Activated T-cell treated with anti-CD3 and anti-CD28 coated beads, Interleukin-2, amount 50 U/mL, for 72 hours (primary cell): ENCODE measurements around the gene FLVCR1. TPM values are rescaled to one million over a fixed set of nuclear protein-coding genes. Genes with fewer than 3 reads are reported as not detected.
A peak's percentile ranks its signal among the peaks of the same experiment; 100 is the strongest.
"Not testable (repeated sequence)": the region's sequence is repeated elsewhere in the genome, so short reads cannot be mapped to it uniquely, and the experiment has no call there.

ENCODE experiments used
- ATAC-seq, 2 donors: fragments of 150-1000 bp; cut with Tn5 transposase; replicated peaks in 1 of 2; 2 replicates each; pipeline ENCODE4 v1.10.0; 2021; ENCODE audit warnings: moderate library complexity in 2 of 2, mild to moderate bottlenecking in 1 of 2
- DNase-seq, 2 donors: peaks; one replicate each; pipeline ENCODE4 v3.0.0; 2021 to 2022; ENCODE audit warnings: mixed read lengths in 1 of 2
- H3K27ac Mint-ChIP-seq: one replicate; pipeline ENCODE4 v1.8.0; 2022; ENCODE audit warnings: mild to moderate bottlenecking, moderate library complexity, mixed read lengths
- H3K27me3 Mint-ChIP-seq: one replicate; pipeline ENCODE4 v1.8.0; 2022; ENCODE audit warnings: low read depth, mixed read lengths
- H3K36me3 Mint-ChIP-seq, 2 donors: one replicate each; pipeline ENCODE4 v1.8.0; 2022; ENCODE audit warnings: mixed read lengths in 2 of 2, mild to moderate bottlenecking in 1 of 2; ENCODE audit not compliant: insufficient read depth in 2 of 2
- H3K4me1 Mint-ChIP-seq: one replicate; pipeline ENCODE4 v1.8.0; 2022; ENCODE audit warnings: low read depth, mixed read lengths
- H3K4me3 Mint-ChIP-seq, 2 donors: one replicate each; pipeline ENCODE4 v1.8.0; 2022; ENCODE audit warnings: mild to moderate bottlenecking in 2 of 2, mixed read lengths in 2 of 2, moderate library complexity in 2 of 2
- H3K9me3 Mint-ChIP-seq, 2 donors: one replicate each; pipeline ENCODE4 v1.8.0; 2022; ENCODE audit warnings: mixed read lengths in 2 of 2
- total RNA-seq, 2 donors: library from RNA; stranded (reverse); gene quantifications; one replicate each; pipeline ENCODE4 v1.2.3, GENCODE V29; 2022

FLVCR1 gene
- total RNA-seq, result 10 to 100 TPM in 1 of 2 donors, 1 to 10 TPM in 1; 9.5 to 15.7 TPM

DNA sequence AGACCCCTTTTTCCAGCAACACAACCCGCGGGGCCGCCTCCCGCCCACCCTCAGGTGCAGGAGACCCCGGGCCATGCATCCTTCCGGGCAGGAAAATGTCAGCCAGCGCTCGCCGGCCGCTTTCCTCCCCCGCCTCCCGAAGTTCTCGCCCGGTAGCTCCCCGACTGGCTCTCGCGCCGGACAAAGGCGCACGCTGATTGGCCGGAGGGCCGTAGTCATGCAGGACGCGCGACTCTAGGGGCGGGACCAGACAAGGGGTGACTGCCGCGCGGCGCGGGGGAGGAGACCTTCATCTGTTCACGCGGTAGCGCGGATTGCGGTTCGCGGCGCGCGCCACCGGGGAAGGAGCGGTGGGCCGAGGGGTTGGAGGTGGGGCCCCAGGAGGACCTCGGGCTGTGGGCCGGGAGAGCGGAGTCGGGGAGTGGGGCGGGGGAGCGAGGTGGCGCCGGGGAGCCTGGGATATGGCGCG lies at the start of gene FLVCR1:
Gene FLVCR1 (plus strand): TSS at position 284 of the 469 bp plus-strand sequence. CDS start 178 bp downstream, at position 462.
- Mint-ChIP-seq H3K27me3 (no peaks in the 10 kb centered on the region), H3K9me3 (no peaks in the 10 kb centered on the region), H3K27ac (peak within 1 kb of the TSS; percentile 54), H3K4me3 (peak within 1 kb of the TSS in 1 of 2 donors; percentile 62), H3K4me1 (peaks cover 33% of the 10 kb centered on the region), H3K36me3 (peaks cover 0 to 6% of the 10 kb centered on the region in 2 donors)
- peak; percentile 96 to 98 for DNase-seq
- ATAC-seq, result peak; percentile 99

DNA sequence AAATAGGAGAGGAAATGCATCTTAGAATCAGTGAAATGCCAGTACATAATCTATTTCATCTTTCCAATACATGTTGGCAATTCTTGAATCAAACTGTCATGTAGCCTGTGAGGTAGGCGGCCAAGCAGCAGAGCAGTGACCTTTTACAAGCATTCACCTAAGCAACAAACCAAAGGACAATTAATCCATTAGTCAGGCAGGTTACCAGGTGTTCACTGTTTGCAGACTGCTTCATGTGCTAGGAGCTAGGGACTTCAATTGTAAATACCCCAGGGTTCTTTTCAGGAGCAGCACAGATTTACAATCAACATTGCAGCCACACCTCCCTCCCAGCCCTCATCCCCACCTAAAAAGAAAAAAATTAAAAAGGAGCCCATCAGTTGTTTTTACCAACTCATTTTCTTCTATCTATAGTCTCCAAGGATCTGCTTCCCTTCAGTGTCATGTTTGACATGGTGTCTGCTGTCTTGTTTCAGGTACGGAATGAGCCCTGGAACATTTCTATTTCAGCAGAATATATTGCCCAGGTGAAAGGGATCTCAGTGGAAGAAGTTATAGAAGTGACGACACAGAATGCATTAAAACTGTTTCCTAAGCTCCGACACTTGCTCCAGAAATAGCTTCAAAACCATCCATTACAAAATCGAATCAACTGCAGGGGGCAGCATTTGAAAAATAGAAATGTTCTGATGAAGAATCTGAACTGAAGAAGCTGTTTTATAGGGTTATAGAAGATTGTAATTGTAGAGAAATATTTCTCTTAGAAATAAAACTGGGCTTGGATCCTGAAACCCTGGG lies 43.3 kb upstream of the FLVCR1 start:
- H3K4me1 Mint-ChIP-seq, result peaks cover 5% of the 10 kb centered on the region
- no peaks in the 10 kb centered on the region for H3K9me3 Mint-ChIP-seq
- H3K4me3 Mint-ChIP-seq, result no peak overlapping the region
- H3K36me3 Mint-ChIP-seq, result peaks cover 0 to 2% of the 10 kb centered on the region in 2 donors
- ATAC-seq (no peak), DNase-seq (no peak)
- H3K27me3 Mint-ChIP-seq, result peaks cover 3% of the 10 kb centered on the region
- no peak overlapping the region for H3K27ac Mint-ChIP-seq

DNA sequence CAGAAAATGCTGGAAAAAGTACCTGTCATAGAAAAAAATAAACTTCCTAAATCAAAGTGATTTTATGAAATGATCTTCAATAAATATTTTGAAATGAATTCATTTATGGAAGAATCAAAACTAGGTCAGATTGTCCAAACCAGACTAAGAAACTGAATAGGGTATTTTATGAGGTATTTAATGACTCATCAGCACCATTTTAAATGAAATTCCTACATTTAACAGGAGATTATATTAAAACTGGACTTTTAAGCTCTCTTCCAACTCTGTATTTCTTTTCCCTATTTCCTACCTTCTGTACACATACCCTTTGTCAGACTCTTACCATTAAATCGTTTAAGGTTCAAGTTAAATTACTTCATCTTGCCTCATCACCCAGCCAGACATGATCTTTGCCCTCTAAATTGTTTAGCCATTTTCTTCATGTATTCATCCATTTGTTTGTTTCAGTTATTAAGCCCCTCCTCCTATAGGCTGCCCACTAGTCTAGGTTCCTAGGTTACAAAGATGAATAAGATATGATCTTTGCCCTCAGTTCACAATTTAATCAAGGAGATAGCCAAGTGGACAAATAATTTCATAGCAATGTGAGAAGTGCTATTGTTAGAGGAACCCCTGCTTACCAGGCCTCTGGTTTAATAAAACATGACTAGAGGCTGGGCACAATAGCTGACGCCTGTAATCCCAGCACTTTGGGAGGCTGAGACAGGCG lies 41.4 kb upstream of the FLVCR1 start:
- Mint-ChIP-seq H3K4me1 (peaks cover 11% of the 10 kb centered on the region), H3K9me3 (no peaks in the 10 kb centered on the region), H3K27me3 (peaks cover 5% of the 10 kb centered on the region), H3K36me3 (peaks cover 0 to 2% of the 10 kb centered on the region in 2 donors), H3K4me3 (no peak overlapping the region), H3K27ac (no peak overlapping the region)
- DNase-seq (no peak), ATAC-seq (no peak)

DNA sequence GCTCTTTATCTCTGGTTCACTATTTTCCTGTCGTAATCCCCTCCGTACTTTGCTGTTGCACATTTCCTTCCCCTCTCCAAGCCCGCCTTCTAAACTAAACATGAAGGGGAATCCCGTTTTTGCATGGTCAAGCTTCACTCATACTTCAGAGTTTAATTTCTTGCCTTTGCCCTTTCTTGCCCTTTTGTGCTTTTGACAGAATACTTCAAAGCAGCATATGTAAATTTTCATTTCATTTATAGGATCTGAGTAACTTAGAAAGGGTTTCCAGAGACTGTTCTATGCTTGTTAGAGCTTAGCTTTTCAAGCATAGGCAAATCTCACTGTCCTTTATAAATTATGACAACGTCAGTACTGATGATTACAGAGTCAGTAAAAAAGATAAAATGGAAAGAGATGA lies 38.3 kb upstream of the FLVCR1 start:
- no peak for ATAC-seq
- Mint-ChIP-seq H3K36me3 (peaks cover 3 to 6% of the 10 kb centered on the region in 2 donors), H3K27me3 (peaks cover 5% of the 10 kb centered on the region), H3K4me1 (peaks cover 11% of the 10 kb centered on the region), H3K9me3 (peaks cover 1 to 3% of the 10 kb centered on the region in 2 donors), H3K27ac (no peak overlapping the region), H3K4me3 (peak overlapping the region in 1 of 2 donors; percentile 2)
- no peak for DNase-seq

DNA sequence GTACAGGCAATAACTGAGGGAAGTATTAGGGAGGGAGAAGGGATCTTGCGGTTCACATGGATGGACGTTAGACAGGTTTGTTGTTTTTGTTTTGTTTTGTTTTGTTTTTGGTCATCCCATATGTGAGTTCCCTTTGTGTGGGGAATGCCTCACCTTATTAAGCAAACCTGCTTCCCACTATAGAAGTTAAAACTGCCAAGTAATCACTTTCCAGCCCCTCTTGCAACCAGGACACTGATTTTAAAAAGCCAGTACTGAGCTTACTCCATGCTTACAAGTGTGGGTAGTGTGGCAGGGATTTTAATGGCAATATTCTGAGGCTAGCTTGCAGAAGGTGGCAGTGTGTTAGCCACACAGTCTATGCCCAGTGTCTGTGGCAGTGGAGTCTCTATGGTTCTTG lies 37.1 kb upstream of the FLVCR1 start:
- peaks cover 11% of the 10 kb centered on the region for H3K4me1 Mint-ChIP-seq
- H3K9me3 Mint-ChIP-seq, result peaks cover 5 to 8% of the 10 kb centered on the region in 2 donors
- H3K27me3 Mint-ChIP-seq, result peaks cover 5% of the 10 kb centered on the region
- no peak overlapping the region for H3K4me3 Mint-ChIP-seq
- DNase-seq (no peak), ATAC-seq (no peak)
- no peak overlapping the region for H3K27ac Mint-ChIP-seq
- peaks cover 10 to 14% of the 10 kb centered on the region in 2 donors for H3K36me3 Mint-ChIP-seq

DNA sequence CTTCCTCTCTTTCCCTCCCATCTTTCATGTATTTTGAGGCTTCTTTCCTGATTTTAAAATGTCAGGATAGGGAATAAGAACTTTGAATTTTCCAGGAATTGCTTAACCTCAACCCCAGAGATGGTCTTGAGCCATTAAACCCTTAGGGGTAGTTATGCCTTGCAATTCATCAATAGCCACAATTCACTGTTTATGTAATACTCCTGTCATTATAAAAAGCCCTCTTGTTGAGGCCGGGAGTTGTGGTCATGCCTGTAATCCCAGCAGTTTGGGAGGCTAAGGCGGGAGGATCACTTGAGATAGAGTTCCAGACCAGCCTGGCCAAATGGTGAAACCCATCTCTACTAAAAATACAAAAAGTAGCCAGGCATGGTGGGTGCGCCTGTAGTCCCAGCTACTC lies 35.1 kb upstream of the FLVCR1 start:
- Mint-ChIP-seq H3K9me3 (peaks cover 14% of the 10 kb centered on the region in 2 donors), H3K4me1 (peaks cover 11% of the 10 kb centered on the region), H3K4me3 (no peak overlapping the region), H3K27ac (no peak overlapping the region), H3K27me3 (peaks cover 15% of the 10 kb centered on the region), H3K36me3 (peaks cover 16 to 22% of the 10 kb centered on the region in 2 donors)
- no peak for DNase-seq
- ATAC-seq, result no peak

DNA sequence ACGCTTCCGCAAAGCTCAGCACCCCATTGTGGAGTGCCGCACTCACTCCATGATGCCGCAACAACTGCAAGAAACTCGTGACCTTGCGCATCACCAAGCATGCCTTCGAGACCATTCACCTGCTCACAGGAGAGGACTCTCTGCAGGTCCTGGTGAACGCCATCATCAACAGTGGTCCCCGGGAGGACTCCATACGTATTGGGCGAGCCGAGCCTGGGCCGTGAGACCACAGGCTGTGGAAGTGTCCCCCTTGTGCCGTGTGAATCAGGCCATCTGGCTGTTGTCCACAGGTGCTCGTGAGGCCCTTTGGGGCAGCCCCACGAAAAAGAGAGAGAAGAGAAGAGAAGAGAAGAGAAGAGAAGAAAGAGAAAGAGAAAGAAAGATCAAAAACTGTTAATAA lies 33.9 kb upstream of the FLVCR1 start:
- ATAC-seq (no peak), DNase-seq (no peak)
- Mint-ChIP-seq H3K36me3 (peaks cover 16 to 22% of the 10 kb centered on the region in 2 donors), H3K27ac (no peak overlapping the region), H3K9me3 (peaks cover 14% of the 10 kb centered on the region in 2 donors), H3K4me1 (peaks cover 11% of the 10 kb centered on the region), H3K27me3 (peaks cover 15% of the 10 kb centered on the region), H3K4me3 (no peak overlapping the region)

DNA sequence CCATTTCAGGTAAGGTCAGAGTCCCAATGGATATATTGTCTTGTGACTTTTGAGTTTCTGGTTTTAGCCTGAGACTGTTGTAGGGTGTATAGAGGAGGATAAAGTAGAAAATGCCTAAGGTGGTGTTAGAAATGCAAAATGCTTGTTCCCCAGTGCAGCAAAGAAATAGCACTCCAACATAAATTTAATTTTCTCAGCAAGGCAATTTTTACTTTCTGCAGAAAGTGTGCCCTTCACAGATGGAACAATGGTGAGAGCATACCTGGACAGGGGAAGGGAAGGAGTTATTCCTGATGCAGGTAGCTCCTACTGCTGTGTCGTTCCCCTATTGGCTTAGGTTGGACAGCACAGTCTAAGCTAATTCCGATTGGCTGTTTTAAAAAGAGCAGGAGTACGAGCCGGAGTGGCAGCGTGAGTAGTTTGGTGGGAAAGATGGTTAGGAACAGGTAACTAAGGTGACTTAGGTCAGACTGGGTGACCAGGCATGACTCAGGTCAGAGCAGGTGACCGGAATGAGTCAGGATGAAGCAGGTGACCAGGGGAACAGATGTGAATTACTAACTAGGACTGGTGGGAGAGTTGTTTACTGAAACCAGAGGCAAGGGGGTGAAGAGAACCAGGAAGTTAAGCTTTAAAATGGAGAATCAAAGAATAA lies 32.1 kb upstream of the FLVCR1 start:
- DNase-seq (no peak), ATAC-seq (no peak)
- Mint-ChIP-seq H3K27ac (no peak overlapping the region), H3K27me3 (peaks cover 10% of the 10 kb centered on the region), H3K4me1 (no peaks in the 10 kb centered on the region), H3K4me3 (no peak overlapping the region), H3K9me3 (peaks cover 14% of the 10 kb centered on the region in 2 donors), H3K36me3 (peaks cover 16 to 22% of the 10 kb centered on the region in 2 donors)

DNA sequence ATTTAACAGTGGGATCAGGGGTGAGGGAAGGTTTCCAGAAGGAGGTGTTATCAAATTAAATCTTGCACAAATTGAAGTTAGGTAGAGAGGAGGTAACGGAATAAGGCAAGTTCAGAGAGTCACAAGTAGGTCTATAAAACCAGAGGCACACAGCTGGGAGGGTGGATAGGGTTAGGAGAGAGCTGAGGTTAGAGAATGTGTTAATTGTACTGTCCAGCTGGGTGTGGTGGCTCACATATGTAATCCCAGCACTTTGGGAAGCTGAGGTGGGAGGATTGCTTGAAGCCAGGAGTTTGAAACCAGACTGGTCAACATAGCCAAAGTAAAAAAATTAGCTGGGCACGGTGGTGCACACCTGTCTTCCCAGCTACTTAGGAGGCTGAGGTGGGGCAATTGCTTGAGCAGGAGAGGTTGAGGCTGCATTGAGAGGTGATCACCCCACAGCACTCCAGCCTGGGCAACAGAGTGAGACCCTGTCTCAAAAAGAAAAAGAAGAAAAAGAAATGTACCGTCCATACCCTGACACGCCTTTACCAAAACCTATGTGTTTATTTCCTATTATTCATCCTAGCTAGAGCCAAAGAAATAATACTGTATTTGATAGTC lies 30.8 kb upstream of the FLVCR1 start:
- H3K4me1 Mint-ChIP-seq, result no peaks in the 10 kb centered on the region
- peaks cover 16 to 22% of the 10 kb centered on the region in 2 donors for H3K36me3 Mint-ChIP-seq
- H3K27ac Mint-ChIP-seq, result no peak overlapping the region
- DNase-seq (no peak), ATAC-seq (no peak)
- no peak overlapping the region for H3K4me3 Mint-ChIP-seq
- peaks cover 14% of the 10 kb centered on the region in 2 donors for H3K9me3 Mint-ChIP-seq
- peaks cover 19% of the 10 kb centered on the region for H3K27me3 Mint-ChIP-seq

DNA sequence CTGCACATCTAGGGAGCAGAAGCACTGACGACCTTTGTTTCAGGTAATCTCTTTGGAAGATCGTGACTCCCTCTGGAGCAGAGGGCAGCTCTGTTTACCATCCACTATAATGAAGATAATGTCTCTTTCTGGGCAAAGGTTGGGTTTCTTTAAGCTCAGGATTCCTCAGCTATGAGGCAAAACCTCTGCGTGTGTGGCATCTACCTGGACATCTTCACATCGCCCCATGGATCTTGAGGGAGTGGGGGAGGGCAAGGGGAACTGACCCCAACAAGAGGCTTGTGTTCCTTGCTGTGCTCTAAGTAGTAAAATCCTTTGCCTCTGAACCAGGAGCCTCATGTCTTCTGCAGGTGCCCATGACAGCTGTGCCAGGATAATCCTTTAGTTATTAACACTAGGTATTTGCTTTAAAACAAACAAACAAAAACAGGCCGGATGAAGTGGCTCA lies 30.2 kb upstream of the FLVCR1 start:
- Mint-ChIP-seq H3K27ac (no peak overlapping the region), H3K4me3 (no peak overlapping the region), H3K9me3 (peaks cover 14% of the 10 kb centered on the region in 2 donors), H3K27me3 (peaks cover 19% of the 10 kb centered on the region), H3K4me1 (no peaks in the 10 kb centered on the region), H3K36me3 (peaks cover 16 to 22% of the 10 kb centered on the region in 2 donors)
- no peak for DNase-seq
- ATAC-seq, result no peak

DNA sequence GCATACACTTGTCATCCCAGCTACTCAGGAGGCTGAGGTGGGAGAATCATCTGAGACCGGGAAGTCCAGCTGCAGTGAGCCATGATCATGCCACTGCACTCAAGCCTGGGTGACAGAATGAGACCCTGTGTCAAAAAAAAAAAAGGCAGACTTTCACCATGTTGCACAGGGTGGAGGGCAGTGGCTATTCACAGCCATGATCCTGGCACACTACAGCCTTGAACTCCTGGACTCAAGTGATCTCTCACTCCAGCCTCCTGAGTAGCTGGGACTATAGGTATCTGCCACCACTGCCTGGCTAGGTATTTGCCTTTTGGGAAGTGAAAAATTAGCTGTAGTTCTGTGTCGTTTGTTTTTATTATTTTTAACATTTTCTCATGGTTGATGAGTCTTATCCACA lies 29.7 kb upstream of the FLVCR1 start:
- DNase-seq, result no peak
- Mint-ChIP-seq H3K36me3 (peaks cover 16 to 22% of the 10 kb centered on the region in 2 donors), H3K27me3 (peaks cover 19% of the 10 kb centered on the region), H3K27ac (no peak overlapping the region), H3K4me3 (no peak overlapping the region), H3K4me1 (no peaks in the 10 kb centered on the region), H3K9me3 (peaks cover 14% of the 10 kb centered on the region in 2 donors)
- ATAC-seq, result no peak

DNA sequence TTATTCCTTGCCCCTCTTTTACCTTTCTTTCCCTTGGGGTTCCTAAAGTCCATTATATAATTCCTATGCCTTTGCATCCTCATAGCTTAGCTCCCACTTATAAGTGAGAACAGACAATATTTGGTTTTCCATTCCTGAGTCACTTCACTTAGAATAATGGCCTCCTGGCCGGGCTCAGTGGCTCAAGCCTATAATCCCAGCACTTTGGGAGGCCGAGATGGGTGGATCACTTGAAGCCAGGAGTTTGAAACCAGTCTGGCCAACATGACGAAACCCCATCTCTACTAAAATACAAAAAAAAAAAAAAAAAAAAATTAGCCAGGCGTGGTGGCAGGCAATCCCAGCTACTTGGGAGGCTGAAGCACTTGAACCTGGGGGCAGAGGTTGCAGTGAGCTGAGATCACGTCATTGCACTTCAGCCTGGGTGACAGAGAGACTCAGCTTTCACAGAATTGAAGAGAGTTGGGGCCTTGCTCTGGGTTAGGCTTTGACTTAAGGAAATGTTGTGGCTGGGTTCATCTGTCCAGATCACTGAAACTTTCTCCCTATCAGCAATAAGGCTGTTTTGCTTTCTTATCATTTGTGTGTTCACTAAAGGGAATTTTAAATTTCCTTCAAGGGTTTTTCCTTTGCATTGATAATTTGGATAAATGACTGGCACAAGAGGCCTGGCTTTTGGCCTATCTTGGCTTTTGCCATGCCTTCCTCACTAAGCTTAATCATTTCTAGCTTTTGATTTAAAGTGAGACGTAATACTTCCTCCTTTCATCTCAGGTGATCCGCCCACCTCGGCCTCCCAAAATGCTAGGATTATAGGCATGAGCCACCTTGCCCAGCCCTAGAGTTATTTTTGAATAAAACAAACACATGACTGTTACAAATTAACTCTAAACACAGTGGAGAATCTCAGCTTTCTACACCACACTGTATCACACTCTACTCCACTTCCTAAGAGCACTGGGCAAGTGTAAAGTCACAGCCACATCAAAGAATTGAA lies 24.6 kb upstream of the FLVCR1 start:
- not testable (repeated sequence) for H3K9me3 Mint-ChIP-seq, H3K27ac Mint-ChIP-seq, DNase-seq, H3K4me1 Mint-ChIP-seq, H3K27me3 Mint-ChIP-seq, H3K36me3 Mint-ChIP-seq, H3K4me3 Mint-ChIP-seq
- peak in 1 of 2 donors; percentile 36 for ATAC-seq
